CD4-positive, alpha-beta memory T cell (primary cell): ENCODE measurements around the gene FSIP1. TPM values are rescaled to one million over a fixed set of nuclear protein-coding genes. Genes with fewer than 3 reads are reported as not detected.

ENCODE experiments used
- CTCF ChIA-PET: fragments of 350-600 bp; sonication (Branson Sonifier 250); formaldehyde crosslinking; loops from one replicate; lab custom pipeline; 2021; ENCODE audit warnings: inconsistent platforms; ENCODE audit not compliant: partially characterized antibody; lab: Charles Lee
- POLR2A ChIA-PET: fragments of 350-600 bp; sonication (Branson Sonifier 250); formaldehyde crosslinking; loops from one replicate; lab custom pipeline; 2021; ENCODE audit not compliant: partially characterized antibody; lab: Charles Lee
- DNase-seq, 5 donors: peaks; one replicate each; pipeline versions ENCODE4 v3.0.0 to v3.0.0-alpha.2; 2020 to 2022; ENCODE audit warnings: mixed read lengths in 1 of 5
- H3K27ac ChIP-seq: one replicate; pipeline ENCODE4 v1.7.0; 2013; ENCODE audit warnings: low read depth, low read length
- H3K27me3 ChIP-seq: 2 replicates; pipeline ENCODE4 v1.7.0; 2013; ENCODE audit warnings: mild to moderate bottlenecking, low read length, moderate library complexity; ENCODE audit not compliant: insufficient read depth
- H3K36me3 ChIP-seq: 2 replicates; pipeline ENCODE4 v1.7.0; 2013; ENCODE audit warnings: mild to moderate bottlenecking, low read length, moderate library complexity; ENCODE audit not compliant: insufficient read depth
- H3K4me1 ChIP-seq: 2 replicates; pipeline ENCODE4 v1.7.0; 2013; ENCODE audit warnings: mild to moderate bottlenecking, low read length, moderate library complexity; ENCODE audit not compliant: insufficient read depth
- H3K4me3 ChIP-seq, 2 donors: one replicate each; pipeline ENCODE4 v1.7.0; 2013; ENCODE audit warnings: low read length in 2 of 2, mild to moderate bottlenecking in 1 of 2
- H3K9me3 ChIP-seq, 2 donors: one replicate each; pipeline ENCODE4 v1.7.0; 2013; ENCODE audit warnings: low read length in 2 of 2, control low read depth in 1 of 2; ENCODE audit not compliant: control insufficient read depth in 1 of 2
- H3K27ac Mint-ChIP-seq, 7 donors: one replicate each; pipeline ENCODE4 v1.8.0; 2020 to 2021; ENCODE audit warnings: mixed read lengths in 7 of 7, mild to moderate bottlenecking in 6 of 7, inconsistent platforms in 3 of 7, moderate library complexity in 3 of 7
- H3K27me3 Mint-ChIP-seq, 2 donors: one replicate each; pipeline ENCODE4 v1.8.0; 2020 to 2021; ENCODE audit warnings: mixed read lengths in 2 of 2
- H3K36me3 Mint-ChIP-seq, 2 donors: one replicate each; pipeline ENCODE4 v1.8.0; 2020 to 2021; ENCODE audit warnings: mixed read lengths in 2 of 2, inconsistent platforms in 1 of 2, mild to moderate bottlenecking in 1 of 2
- H3K4me1 Mint-ChIP-seq, 4 donors: one replicate each; pipeline ENCODE4 v1.8.0; 2020 to 2021; ENCODE audit warnings: mixed read lengths in 4 of 4, mild to moderate bottlenecking in 1 of 4
- H3K4me3 Mint-ChIP-seq, 8 donors: one replicate each; pipeline ENCODE4 v1.8.0; 2020 to 2021; ENCODE audit warnings: mixed read lengths in 8 of 8, mild to moderate bottlenecking in 7 of 8, moderate library complexity in 6 of 8, inconsistent platforms in 3 of 8
- H3K9me3 Mint-ChIP-seq, 8 donors: one replicate each; pipeline ENCODE4 v1.8.0; 2020 to 2021; ENCODE audit warnings: mixed read lengths in 8 of 8, mild to moderate bottlenecking in 5 of 8, inconsistent platforms in 3 of 8, moderate library complexity in 1 of 8
- intact Hi-C: fragments of 100-400 bp; cut with micrococcal nuclease; formaldehyde crosslinking; loops from one replicate; pipeline ENCODE4 v1.15.1; 2023
- polyA plus RNA-seq, 2 donors: library from polyadenylated mRNA; unstranded; fragments of 300-500 nt; fragmentation: Illumina TruSeq; gene quantifications; one replicate each; pipeline ENCODE4 v1.2.3, GENCODE V29; 2021
- total RNA-seq, 2 experiments: library from RNA; stranded (reverse); gene quantifications; one replicate each; pipeline ENCODE4 v1.2.3, GENCODE V29; 2021

FSIP1 gene
- total and polyA plus RNA-seq, 4 experiments from 2014 or later: 0.47 to 1.6 (median 1.1) TPM

- Histone ChIP-seq H3K9me3 (no peaks in the 10 kb centered on the region), H3K4me3 (no peak overlapping the region), H3K36me3 (no peaks in the 10 kb centered on the region), H3K4me1 (no peaks in the 10 kb centered on the region), H3K27me3 (no peaks in the 10 kb centered on the region), H3K27ac (no peak overlapping the region)
- intact Hi-C loops: no loop called here
- no peak overlapping the region for H3K4me3 Mint-ChIP-seq
- ChIA-PET POLR2A (interaction anchor here (1.4 kb wide), 1 partner anchor 8 kb away, joined by 4 read pairs; the partner anchor contains the start of gene THBS1), CTCF (interaction anchor here (4.3 kb wide), 1 partner anchor 169 kb away, joined by 30 read pairs; no protein-coding TSS in a partner anchor)
- H3K4me1 Mint-ChIP-seq: peaks cover 0 to 18% (median 5%) of the 10 kb centered on the region in 4 donors
- DNase-seq: no peak
- no peaks in the 10 kb centered on the region for H3K9me3 Mint-ChIP-seq
- H3K27me3 Mint-ChIP-seq: no peaks in the 10 kb centered on the region
- H3K27ac Mint-ChIP-seq: peak overlapping the region in 1 of 7 donors; percentile 53
- peaks cover 3 to 4% of the 10 kb centered on the region in 2 donors for H3K36me3 Mint-ChIP-seq
Measured at GRCh38 chr15:39588531-39589192, 194.0 kb downstream of the FSIP1 start.

GRCh38 chr15:39587731-39588530 lies 194.7 kb downstream of the FSIP1 start:
- H3K4me3 ChIP-seq: no peak overlapping the region
- POLR2A ChIA-PET: no interaction called here
- Mint-ChIP-seq H3K4me1 (peaks cover 2 to 25% (median 5%) of the 10 kb centered on the region in 4 donors), H3K36me3 (peaks cover under 1 to 4% of the 10 kb centered on the region in 2 donors), H3K27ac (no peak overlapping the region), H3K9me3 (no peaks in the 10 kb centered on the region), H3K4me3 (no peak overlapping the region), H3K27me3 (no peaks in the 10 kb centered on the region)
- intact Hi-C loops: no loop called here
- no peaks in the 10 kb centered on the region for H3K36me3 ChIP-seq
- H3K4me1 ChIP-seq: no peaks in the 10 kb centered on the region
- no peaks in the 10 kb centered on the region for H3K9me3 ChIP-seq
- no peaks in the 10 kb centered on the region for H3K27me3 ChIP-seq
- H3K27ac ChIP-seq: no peak overlapping the region
- CTCF ChIA-PET: interaction anchor here (0.9 to 4.3 kb wide), 4 partner anchors 9 to 169 kb away, joined by 3 to 30 read pairs (median 15); no protein-coding TSS in a partner anchor
- DNase-seq: no peak

- H3K36me3 Mint-ChIP-seq: peaks cover 0 to 4% of the 10 kb centered on the region in 2 donors
- H3K9me3 ChIP-seq: no peaks in the 10 kb centered on the region
- H3K4me3 Mint-ChIP-seq: no peak overlapping the region
- H3K9me3 Mint-ChIP-seq: no peaks in the 10 kb centered on the region
- no peaks in the 10 kb centered on the region for H3K36me3 ChIP-seq
- H3K4me3 ChIP-seq: no peak overlapping the region
- intact Hi-C loops: no loop called here
- no peak for DNase-seq
- H3K27me3 Mint-ChIP-seq: no peaks in the 10 kb centered on the region
- peak overlapping the region in 1 of 7 donors; percentile 7 for H3K27ac Mint-ChIP-seq
- H3K4me1 ChIP-seq: no peaks in the 10 kb centered on the region
- peaks cover 2 to 31% (median 6%) of the 10 kb centered on the region in 4 donors for H3K4me1 Mint-ChIP-seq
- POLR2A ChIA-PET: no interaction called here
- H3K27ac ChIP-seq: no peak overlapping the region
- CTCF ChIA-PET: interaction anchor here (0.9 to 7.4 kb wide), 4 partner anchors 7 to 169 kb away, joined by 3 to 45 read pairs (median 15); no protein-coding TSS in a partner anchor
- H3K27me3 ChIP-seq: no peaks in the 10 kb centered on the region
Measured at GRCh38 chr15:39587096-39587721, 195.4 kb downstream of the FSIP1 start.

GRCh38 chr15:39586387-39587095 lies 196.1 kb downstream of the FSIP1 start:
- no peaks in the 10 kb centered on the region for H3K9me3 Mint-ChIP-seq
- intact Hi-C loops: no loop called here
- ChIA-PET CTCF (interaction anchor here (0.9 to 7.4 kb wide), 3 partner anchors 8 to 170 kb away, joined by 3 to 45 read pairs (median 26); no protein-coding TSS in a partner anchor), POLR2A (interaction anchor here (1.2 to 1.5 kb wide), 2 partner anchors 37 to 78 kb away, joined by 3 to 5 read pairs; no protein-coding TSS in a partner anchor)
- H3K9me3 ChIP-seq: no peaks in the 10 kb centered on the region
- H3K36me3 ChIP-seq: no peaks in the 10 kb centered on the region
- no peak overlapping the region for H3K4me3 Mint-ChIP-seq
- H3K4me1 Mint-ChIP-seq: peaks cover 2 to 37% (median 11%) of the 10 kb centered on the region in 4 donors
- no peak overlapping the region for H3K4me3 ChIP-seq
- H3K27me3 ChIP-seq: no peaks in the 10 kb centered on the region
- DNase-seq: no peak
- no peaks in the 10 kb centered on the region for H3K4me1 ChIP-seq
- H3K27ac ChIP-seq: no peak overlapping the region
- peak overlapping the region in 1 of 7 donors; percentile 7 for H3K27ac Mint-ChIP-seq
- peaks cover 0 to 4% of the 10 kb centered on the region in 2 donors for H3K36me3 Mint-ChIP-seq
- no peaks in the 10 kb centered on the region for H3K27me3 Mint-ChIP-seq

GRCh38 chr15:39585871-39586301 lies 196.8 kb downstream of the FSIP1 start:
- DNase-seq: no peak
- no peak overlapping the region for H3K4me3 ChIP-seq
- peak overlapping the region in 1 of 7 donors; percentile 1 for H3K27ac Mint-ChIP-seq

GRCh38 chr15:39585389-39585841 lies 197.2 kb downstream of the FSIP1 start:
- peaks cover 0 to 4% of the 10 kb centered on the region in 2 donors for H3K36me3 Mint-ChIP-seq
- ChIA-PET CTCF (interaction anchor here (0.9 to 7.4 kb wide), 3 partner anchors 9 to 171 kb away, joined by 3 to 45 read pairs (median 26); no protein-coding TSS in a partner anchor), POLR2A (interaction anchor here (0.6 to 1.5 kb wide), 4 partner anchors 8 to 453 kb away, joined by 3 to 5 read pairs (median 4); no protein-coding TSS in a partner anchor)
- H3K4me1 ChIP-seq: peaks cover 4% of the 10 kb centered on the region
- DNase-seq: no peak
- no peaks in the 10 kb centered on the region for H3K36me3 ChIP-seq
- peaks cover 0 to 5% of the 10 kb centered on the region in 2 donors for H3K27me3 Mint-ChIP-seq
- no peak overlapping the region for H3K4me3 ChIP-seq
- H3K9me3 ChIP-seq: no peaks in the 10 kb centered on the region
- H3K27ac ChIP-seq: no peak overlapping the region
- H3K27me3 ChIP-seq: no peaks in the 10 kb centered on the region
- H3K4me3 Mint-ChIP-seq: no peak overlapping the region
- peaks cover 2 to 43% (median 17%) of the 10 kb centered on the region in 4 donors for H3K4me1 Mint-ChIP-seq
- peak overlapping the region in 1 of 7 donors; percentile 1 for H3K27ac Mint-ChIP-seq
- no peaks in the 10 kb centered on the region for H3K9me3 Mint-ChIP-seq
- intact Hi-C loops: no loop called here

More at GRCh38 chr15:39585871-39586301, 196.8 kb downstream of the FSIP1 start:
- ChIA-PET POLR2A (interaction anchor here (1.2 to 1.5 kb wide), 2 partner anchors 38 to 79 kb away, joined by 3 to 5 read pairs; no protein-coding TSS in a partner anchor), CTCF (interaction anchor here (0.9 to 7.4 kb wide), 3 partner anchors 8 to 171 kb away, joined by 3 to 45 read pairs (median 26); no protein-coding TSS in a partner anchor)
- H3K4me3 Mint-ChIP-seq: no peak overlapping the region
- no peaks in the 10 kb centered on the region for H3K4me1 ChIP-seq
- intact Hi-C loops: no loop called here
- no peaks in the 10 kb centered on the region for H3K27me3 ChIP-seq
- no peaks in the 10 kb centered on the region for H3K36me3 ChIP-seq
- H3K9me3 Mint-ChIP-seq: no peaks in the 10 kb centered on the region
- peaks cover 0 to 4% of the 10 kb centered on the region in 2 donors for H3K36me3 Mint-ChIP-seq
- H3K4me1 Mint-ChIP-seq: peaks cover 2 to 43% (median 17%) of the 10 kb centered on the region in 4 donors
- H3K27me3 Mint-ChIP-seq: peaks cover 0 to 5% of the 10 kb centered on the region in 2 donors
- H3K27ac ChIP-seq: no peak overlapping the region
- H3K9me3 ChIP-seq: no peaks in the 10 kb centered on the region
